Muscle layer of duodenum (tissue), 2 donors: ENCODE results near the gene BCR.
"Not testable (repeated sequence)": the region's sequence is repeated elsewhere in the genome, so short reads cannot be mapped to it uniquely, and the experiment has no call there.

ENCODE experiments used
- H3K27ac ChIP-seq: one replicate; pipeline ENCODE4 v1.7.0; 2013; ENCODE audit warnings: mild to moderate bottlenecking, low read length
- H3K27me3 ChIP-seq: one replicate; pipeline ENCODE4 v1.7.0; 2013; ENCODE audit warnings: low read depth, mild to moderate bottlenecking, control low read depth, low read length
- H3K36me3 ChIP-seq, 2 donors: one replicate each; pipeline ENCODE4 v1.7.0; 2013; ENCODE audit warnings: low read length in 2 of 2, control low read depth in 1 of 2, mild to moderate bottlenecking in 1 of 2; ENCODE audit not compliant: insufficient read depth in 2 of 2, control insufficient read depth in 1 of 2
- H3K4me1 ChIP-seq, 2 donors: one replicate each; pipeline ENCODE4 v1.7.0; 2013; ENCODE audit warnings: low read length in 2 of 2, mild to moderate bottlenecking in 2 of 2, control low read depth in 1 of 2, moderate library complexity in 1 of 2; ENCODE audit not compliant: insufficient read depth in 2 of 2, control insufficient read depth in 1 of 2
- H3K4me3 ChIP-seq, 2 donors: one replicate each; pipeline ENCODE4 v1.7.0; 2013; ENCODE audit warnings: low read length in 2 of 2, low read depth in 1 of 2, mild to moderate bottlenecking in 1 of 2
- H3K9me3 ChIP-seq, 2 donors: one replicate each; pipeline ENCODE4 v1.7.0; 2013; ENCODE audit warnings: low read length in 2 of 2, control low read depth in 1 of 2, mild to moderate bottlenecking in 1 of 2; ENCODE audit not compliant: control insufficient read depth in 1 of 2
- donor health status: healthy.

Gene BCR

GRCh38 chr22:23367196-23367595 is 186.9 kb downstream of the BCR start:
- not testable (repeated sequence) for H3K36me3 ChIP-seq, H3K9me3 ChIP-seq, H3K27ac ChIP-seq, H3K4me3 ChIP-seq, H3K4me1 ChIP-seq, H3K27me3 ChIP-seq
